GM12874 (cell line): ENCODE measurements around the gene CTDP1.

ENCODE experiments used
- TF ChIP-seq, protein P1 (sequence below): IDR thresholded peaks from 2 replicates; pipeline ENCODE4 v1.5.1; 2011; ENCODE audit warnings: low read depth, mild to moderate bottlenecking, control low read depth, low read length, moderate library complexity; ENCODE audit not compliant: insufficient read depth

CTDP1 gene

DNA sequence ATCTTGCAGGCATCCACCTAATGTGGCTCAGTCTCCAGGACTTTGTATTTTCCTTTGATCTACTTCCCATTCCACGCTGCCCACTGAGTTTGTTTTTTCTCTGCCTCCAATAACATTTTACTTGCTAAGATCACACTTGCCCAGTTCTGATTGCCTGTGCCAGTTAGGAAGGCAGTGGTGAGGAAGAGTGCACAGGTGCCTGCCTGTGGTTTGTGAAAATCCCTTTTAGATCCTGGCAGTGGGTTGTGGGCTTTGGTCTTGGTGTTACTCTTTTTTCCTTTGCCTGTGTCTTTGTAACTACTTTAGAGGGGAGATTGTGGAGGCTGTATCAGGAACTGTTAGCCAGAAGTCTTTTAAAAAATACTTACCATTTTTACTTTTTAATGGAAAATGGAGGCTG is 81.3 kb downstream of the CTDP1 start:
- TF ChIP-seq, protein P1, sequence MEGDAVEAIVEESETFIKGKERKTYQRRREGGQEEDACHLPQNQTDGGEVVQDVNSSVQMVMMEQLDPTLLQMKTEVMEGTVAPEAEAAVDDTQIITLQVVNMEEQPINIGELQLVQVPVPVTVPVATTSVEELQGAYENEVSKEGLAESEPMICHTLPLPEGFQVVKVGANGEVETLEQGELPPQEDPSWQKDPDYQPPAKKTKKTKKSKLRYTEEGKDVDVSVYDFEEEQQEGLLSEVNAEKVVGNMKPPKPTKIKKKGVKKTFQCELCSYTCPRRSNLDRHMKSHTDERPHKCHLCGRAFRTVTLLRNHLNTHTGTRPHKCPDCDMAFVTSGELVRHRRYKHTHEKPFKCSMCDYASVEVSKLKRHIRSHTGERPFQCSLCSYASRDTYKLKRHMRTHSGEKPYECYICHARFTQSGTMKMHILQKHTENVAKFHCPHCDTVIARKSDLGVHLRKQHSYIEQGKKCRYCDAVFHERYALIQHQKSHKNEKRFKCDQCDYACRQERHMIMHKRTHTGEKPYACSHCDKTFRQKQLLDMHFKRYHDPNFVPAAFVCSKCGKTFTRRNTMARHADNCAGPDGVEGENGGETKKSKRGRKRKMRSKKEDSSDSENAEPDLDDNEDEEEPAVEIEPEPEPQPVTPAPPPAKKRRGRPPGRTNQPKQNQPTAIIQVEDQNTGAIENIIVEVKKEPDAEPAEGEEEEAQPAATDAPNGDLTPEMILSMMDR, result no peak

DNA sequence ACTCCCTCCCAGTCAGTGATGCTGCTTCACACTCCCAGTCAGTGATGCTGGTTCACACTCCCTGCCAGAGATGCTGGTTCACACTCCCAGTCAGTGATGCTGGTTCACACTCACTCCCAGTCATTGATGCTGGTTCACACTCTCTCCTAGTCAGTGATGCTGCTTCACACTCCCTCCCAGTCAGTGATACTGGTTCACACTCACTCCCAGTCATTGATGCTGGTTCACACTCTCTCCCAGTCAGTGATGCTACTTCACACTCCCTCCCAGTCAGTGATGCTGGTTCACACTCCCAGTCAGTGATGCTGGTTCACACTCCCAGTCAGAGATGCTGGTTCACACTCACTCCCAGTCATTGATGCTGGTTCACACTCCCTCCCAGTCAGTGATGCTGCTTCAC is 83.8 kb downstream of the CTDP1 start:
- TF ChIP-seq, protein P1, result no peak

DNA sequence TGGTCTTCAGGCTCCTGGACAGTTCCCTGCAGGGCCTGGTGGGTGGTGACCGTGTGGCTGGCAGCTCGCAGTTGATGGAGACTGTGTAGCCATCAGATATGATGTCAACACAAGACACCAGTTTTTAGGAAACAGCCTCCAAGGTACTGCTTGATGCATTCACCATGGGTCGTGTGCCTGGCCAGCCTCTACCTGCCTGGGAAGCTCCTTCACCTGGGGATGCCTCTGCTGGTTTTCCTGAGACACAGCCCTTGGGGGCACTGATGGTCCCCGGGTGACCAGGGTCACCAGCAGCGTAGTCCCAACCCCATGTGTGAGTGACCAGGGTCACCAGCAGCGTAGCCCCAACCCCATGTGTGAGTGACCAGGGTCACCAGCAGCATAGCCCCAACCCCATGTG is 84.5 kb downstream of the CTDP1 start:
- TF ChIP-seq, protein P1, result no peak

DNA sequence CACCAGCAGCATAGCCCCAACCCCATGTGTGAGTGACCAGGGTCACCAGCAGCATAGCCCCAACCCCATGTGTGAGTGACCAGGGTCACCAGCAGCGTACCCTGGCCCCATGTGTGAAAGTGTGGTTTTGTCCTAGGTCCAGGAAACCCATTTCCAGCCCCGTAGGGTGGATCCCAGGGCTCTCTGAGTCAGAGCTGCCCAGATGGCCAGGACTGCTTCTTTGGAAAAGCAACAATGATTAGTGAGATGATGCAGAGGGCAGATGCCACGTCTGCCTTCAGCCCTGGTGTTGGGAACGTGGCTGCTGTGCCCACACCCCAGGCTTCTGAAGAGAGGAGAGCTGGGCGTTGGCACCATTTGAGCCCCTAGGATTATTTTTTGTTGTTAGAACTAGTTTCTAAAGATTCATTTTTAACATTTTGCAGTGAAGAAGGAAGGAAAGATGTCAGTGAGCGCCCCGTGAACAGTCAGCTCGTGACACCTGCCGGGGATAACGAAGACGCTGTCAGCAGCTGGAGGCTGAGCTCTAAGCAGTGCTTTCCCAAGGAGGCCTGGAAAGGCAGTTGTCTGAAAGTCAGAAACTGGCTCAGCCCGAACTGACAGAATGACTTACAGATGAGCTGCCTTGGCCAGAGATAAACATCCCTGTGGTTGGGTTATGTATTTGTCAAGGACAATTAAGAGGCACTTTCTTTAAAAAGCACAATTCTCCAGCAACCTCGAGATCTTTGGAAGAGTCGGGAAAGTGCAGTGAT is 86.1 kb downstream of the CTDP1 start:
- TF ChIP-seq, protein P1, result no peak

DNA sequence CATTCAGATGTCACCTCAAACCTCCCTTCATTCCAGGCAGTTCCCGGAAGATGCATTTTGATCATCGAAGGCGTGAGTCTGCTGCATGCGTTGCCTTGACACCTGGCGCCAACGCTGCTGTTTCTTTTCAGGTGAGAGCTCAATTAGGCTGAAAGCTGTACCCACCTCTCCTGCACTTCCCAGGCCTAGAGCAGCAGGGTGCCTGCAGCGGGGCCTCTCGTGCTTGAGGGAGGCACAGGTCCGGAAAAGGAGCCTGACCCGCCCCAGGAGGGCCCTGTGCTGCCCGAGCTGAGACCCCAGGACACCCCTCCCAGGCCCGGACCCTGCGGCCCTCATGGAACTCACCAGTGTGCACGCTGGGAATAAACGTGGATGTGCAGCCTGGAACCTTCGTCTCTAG is 86.7 kb downstream of the CTDP1 start:
- TF ChIP-seq, protein P1, result no peak

DNA sequence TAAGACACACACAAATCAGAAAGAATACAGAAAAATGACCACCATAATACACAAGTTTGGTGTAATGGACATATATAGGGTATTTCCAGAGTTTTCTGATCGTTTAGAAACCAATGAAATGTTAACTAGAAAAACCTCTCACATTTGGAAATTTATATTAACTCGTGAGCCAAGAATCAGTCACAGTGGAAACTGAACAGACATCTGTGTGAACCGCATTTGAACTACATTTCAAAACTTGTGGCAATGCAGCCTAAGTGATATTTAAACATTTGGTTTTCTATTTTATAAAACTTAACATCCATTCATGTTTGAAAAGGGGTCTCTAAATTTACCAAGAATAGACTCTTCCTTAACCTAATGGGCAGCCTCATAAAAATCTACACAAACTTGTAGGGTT is 89.1 kb downstream of the CTDP1 start:
- TF ChIP-seq, protein P1, result no peak

DNA sequence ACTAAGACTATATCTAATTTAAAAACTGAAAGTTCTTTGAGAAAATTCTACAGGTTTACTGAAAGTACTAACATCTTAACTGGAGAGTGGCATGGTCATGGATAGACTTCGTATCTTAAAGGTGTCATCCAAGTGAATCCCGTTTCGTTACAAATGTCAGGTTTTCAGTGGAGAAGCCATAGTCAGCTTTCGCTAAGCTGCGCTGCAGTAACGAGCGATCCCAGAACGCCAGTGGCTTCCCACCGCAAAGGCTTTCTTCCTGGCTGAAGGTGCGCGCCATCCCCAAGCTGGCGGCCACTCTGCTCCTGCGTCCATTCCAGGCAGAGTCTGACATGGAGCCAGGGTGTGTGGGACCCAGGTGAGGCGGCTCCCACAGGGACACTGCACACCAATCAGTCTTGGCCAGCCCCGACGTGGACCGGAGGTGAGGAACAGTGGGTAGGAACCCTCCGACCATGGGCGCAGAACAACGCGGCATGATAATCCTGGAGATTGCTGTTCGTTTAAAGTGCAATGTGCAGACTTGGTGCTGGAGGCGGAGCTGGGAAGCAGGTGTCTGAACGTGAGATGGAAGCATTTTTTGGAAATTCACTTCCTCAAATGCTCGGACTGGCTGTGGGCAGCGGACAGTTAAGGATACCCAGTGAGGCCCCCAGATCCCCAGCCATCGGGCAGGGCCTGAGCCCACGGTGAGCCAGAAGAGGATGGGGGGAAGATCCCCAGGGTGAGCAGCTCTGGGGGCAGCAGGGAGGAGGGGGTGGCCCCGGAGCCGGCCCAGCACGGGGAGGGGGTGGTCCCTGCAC is 90.3 kb downstream of the CTDP1 start:
- TF ChIP-seq, protein P1, result no peak
